Nephron progenitor cell (in vitro differentiated cells): ENCODE data around the gene PCNP.
A peak's percentile ranks its signal among the peaks of the same experiment; 100 is the strongest.

Source experiments
- DNase-seq: peaks from one replicate; pipeline ENCODE4 v3.0.0; 2021
- H3K27ac Mint-ChIP-seq: 2 replicates; pipeline ENCODE4 v1.8.0; 2021; ENCODE audit warnings: mild to moderate bottlenecking, moderate library complexity, mixed read lengths
- H3K27me3 Mint-ChIP-seq: 2 replicates; pipeline ENCODE4 v1.8.0; 2021; ENCODE audit warnings: mild to moderate bottlenecking, low read depth, mixed read lengths; ENCODE audit not compliant: poor library complexity
- H3K36me3 Mint-ChIP-seq: 2 replicates; pipeline ENCODE4 v1.8.0; 2021; ENCODE audit warnings: low read depth, mixed read lengths
- H3K4me1 Mint-ChIP-seq: 2 replicates; pipeline ENCODE4 v1.8.0; 2021; ENCODE audit warnings: mixed read lengths
- H3K4me3 Mint-ChIP-seq: 2 replicates; pipeline ENCODE4 v1.8.0; 2021; ENCODE audit warnings: mild to moderate bottlenecking, moderate library complexity, mixed read lengths
- H3K9me3 Mint-ChIP-seq: 2 replicates; pipeline ENCODE4 v1.8.0; 2021; ENCODE audit warnings: mild to moderate bottlenecking, moderate library complexity, mixed read lengths
- TF ChIP-seq, protein P1 (sequence below): fragments of 200-600 bp; sonication (generic); IDR thresholded peaks from 2 replicates; pipeline ENCODE4 v1.5.0; 2021; ENCODE audit warnings: antibody characterized with exemption

Gene PCNP, protein sequence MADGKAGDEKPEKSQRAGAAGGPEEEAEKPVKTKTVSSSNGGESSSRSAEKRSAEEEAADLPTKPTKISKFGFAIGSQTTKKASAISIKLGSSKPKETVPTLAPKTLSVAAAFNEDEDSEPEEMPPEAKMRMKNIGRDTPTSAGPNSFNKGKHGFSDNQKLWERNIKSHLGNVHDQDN

DNA sequence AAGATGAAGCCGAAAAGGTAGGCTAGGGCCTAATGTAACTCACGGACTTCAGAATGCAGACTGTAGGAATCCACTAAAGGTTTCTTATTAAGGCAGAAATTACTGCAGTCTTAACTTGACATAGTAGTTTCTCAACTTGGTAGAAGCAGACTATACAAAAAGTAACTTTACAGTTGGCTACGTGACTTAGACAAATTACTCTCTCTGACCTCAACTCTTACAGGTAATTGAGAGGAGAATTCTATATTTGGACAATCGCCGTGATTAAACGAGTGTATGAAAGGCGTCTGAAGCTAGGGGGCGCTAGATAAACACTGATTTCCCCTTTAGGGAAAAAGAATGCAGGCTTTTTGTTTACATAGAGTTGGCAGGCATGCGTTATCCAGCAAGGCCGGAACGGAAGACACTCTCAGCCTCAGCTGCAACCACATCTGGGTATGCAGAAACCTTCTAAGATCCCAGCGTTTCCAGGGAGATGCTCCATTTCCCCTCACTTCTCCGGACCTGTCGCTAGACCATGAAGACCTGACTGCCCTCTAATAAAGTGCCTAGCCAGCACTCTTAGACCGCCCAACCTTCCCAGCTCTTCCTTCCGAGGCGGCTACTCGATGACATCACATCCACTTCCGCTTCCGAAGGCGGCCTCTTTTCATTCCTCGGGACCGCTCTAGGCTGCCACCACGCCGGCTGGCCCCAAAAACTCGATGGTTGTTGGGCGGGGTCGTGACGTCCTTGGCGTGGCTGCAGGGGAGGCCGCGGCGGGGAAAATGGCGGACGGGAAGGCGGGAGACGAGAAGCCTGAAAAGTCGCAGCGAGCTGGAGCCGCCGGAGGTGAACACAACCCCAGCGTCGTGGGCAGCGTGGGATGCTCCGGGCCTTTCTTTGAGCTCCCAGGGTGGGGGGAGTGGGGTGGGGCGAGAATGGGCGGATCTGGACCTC lies at the start of gene PCNP:
PCNP (plus strand) TSS at position 732 of the 939 bp plus-strand sequence; CDS start at position 768, 36 bp downstream.
- Mint-ChIP-seq H3K9me3 (peaks cover 3% of the 10 kb centered on the region), H3K27me3 (peaks cover 2% of the 10 kb centered on the region), H3K36me3 (peaks cover 23% of the 10 kb centered on the region)

DNA sequence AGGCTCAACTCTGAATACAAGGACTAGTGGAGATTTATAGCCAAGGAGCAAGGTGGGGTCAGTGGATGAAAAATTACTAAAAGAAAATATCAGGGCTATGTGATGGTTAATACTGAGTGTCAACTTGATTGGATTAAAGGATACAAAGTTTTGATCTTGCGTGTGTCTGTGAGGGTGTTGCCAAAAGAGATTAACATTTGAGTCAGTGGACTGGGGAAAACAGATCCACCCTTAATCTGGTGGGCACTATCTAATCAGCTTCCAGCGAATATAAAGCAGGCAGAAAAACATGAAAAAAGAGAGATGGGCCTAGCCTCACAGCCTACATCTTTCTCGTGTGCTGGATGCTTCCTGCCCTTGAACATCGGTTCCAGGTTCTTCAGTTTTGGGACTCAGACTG lies 46.5 kb upstream of the PCNP start:
- Mint-ChIP-seq H3K27ac (no peak overlapping the region), H3K9me3 (peaks cover 4% of the 10 kb centered on the region), H3K4me1 (peaks cover 6% of the 10 kb centered on the region), H3K36me3 (no peaks in the 10 kb centered on the region), H3K4me3 (no peak overlapping the region), H3K27me3 (peaks cover 10% of the 10 kb centered on the region)
- TF ChIP-seq, protein P1, sequence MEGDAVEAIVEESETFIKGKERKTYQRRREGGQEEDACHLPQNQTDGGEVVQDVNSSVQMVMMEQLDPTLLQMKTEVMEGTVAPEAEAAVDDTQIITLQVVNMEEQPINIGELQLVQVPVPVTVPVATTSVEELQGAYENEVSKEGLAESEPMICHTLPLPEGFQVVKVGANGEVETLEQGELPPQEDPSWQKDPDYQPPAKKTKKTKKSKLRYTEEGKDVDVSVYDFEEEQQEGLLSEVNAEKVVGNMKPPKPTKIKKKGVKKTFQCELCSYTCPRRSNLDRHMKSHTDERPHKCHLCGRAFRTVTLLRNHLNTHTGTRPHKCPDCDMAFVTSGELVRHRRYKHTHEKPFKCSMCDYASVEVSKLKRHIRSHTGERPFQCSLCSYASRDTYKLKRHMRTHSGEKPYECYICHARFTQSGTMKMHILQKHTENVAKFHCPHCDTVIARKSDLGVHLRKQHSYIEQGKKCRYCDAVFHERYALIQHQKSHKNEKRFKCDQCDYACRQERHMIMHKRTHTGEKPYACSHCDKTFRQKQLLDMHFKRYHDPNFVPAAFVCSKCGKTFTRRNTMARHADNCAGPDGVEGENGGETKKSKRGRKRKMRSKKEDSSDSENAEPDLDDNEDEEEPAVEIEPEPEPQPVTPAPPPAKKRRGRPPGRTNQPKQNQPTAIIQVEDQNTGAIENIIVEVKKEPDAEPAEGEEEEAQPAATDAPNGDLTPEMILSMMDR = no peak
- no peak for DNase-seq

More for the DNA sequence above, at the start of gene PCNP:
- TF ChIP-seq, protein P1 = peak; percentile 89
- Mint-ChIP-seq H3K4me3 (peak within 1 kb of the TSS; percentile 93), H3K27ac (peak within 1 kb of the TSS; percentile 100), H3K4me1 (peaks cover 32% of the 10 kb centered on the region)
- DNase-seq = peak; percentile 99

DNA sequence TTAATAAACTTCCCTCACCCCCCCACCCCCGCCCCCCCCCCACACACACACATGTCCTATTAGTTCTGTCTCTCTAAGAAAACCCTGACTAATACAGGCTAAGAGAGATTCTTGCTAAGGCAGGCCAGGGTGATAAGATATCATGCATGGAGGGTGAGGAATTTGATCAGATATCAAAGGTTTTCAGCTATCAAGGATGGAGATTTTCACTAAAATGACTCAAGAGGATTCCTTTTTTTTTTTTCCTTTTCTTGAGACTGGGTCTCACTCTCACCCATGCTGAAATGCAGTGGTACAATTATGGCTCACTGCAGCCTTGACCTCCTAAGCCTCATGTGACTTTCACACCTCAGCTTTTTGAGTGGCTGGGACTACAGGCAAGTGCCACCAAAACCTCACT lies 46.1 kb upstream of the PCNP start:
- no peak overlapping the region for H3K4me3 Mint-ChIP-seq
- TF ChIP-seq, protein P1 = no peak
- H3K9me3 Mint-ChIP-seq = peaks cover 4% of the 10 kb centered on the region
- no peak overlapping the region for H3K27ac Mint-ChIP-seq
- DNase-seq = no peak
- H3K4me1 Mint-ChIP-seq = peaks cover 6% of the 10 kb centered on the region
- no peaks in the 10 kb centered on the region for H3K36me3 Mint-ChIP-seq
- peaks cover 10% of the 10 kb centered on the region for H3K27me3 Mint-ChIP-seq

DNA sequence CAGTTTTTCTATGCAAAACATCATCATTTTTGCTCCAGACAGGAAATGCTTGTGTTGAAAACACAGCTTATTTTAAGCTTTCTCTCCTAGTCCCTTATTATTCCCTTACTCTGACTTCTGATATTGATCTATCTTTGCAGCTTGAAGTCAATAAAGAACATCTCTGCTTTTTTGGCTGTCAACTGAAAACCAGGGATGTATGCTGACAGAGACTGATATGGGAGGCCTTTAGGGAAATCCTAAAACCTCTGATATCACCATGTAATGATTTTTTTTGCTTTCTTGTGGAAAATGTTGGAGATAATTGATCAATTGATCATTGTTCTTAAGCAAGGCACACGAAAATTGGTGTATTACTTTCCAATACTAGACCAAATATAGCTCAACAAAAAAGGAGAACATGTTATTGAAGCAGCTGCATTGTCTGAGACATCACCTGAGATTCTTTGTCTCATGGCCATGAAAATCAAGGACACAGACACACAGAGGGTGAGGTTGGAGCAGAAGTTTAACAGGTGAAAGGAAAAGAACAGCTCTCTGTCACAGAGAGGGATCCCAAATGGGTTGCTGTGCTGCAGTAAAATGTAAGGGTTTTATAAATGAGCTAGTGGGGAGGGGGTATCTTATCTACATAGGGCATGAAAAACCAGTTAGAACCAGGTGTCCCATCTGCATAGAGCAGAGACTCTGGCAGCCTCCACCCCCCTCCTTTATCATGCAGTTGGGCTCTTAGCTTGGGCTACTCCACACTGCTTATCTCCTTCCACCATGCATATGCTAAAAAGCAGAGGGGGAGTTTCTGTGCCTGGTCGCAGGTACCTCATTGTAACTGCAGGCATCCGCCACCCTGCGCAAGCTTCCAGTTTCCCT lies 43.9 kb upstream of the PCNP start:
- Mint-ChIP-seq H3K4me3 (no peak overlapping the region), H3K4me1 (peaks cover 6% of the 10 kb centered on the region), H3K27ac (no peak overlapping the region), H3K27me3 (peaks cover 10% of the 10 kb centered on the region), H3K9me3 (peaks cover 4% of the 10 kb centered on the region), H3K36me3 (no peaks in the 10 kb centered on the region)
- no peak for DNase-seq
- TF ChIP-seq, protein P1 = no peak

DNA sequence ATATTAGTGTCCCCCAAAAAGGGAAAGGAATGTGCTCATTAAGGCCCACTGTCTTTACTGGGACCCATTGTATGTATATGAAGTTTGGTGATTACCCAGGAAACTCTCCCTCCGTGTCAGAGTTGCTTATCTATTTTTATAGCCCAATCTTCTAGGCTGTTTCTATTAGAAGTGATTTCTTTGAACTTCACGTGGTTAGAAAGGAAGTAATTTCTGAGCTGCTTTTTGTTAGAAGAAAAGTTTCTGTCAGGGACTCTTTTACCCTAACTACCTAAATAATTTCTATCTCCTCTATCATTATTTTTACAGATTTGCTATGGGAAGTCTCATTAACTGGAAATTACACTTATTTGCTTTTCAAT lies 43.3 kb upstream of the PCNP start:
- no peak for DNase-seq
- H3K9me3 Mint-ChIP-seq = peaks cover 4% of the 10 kb centered on the region
- no peaks in the 10 kb centered on the region for H3K36me3 Mint-ChIP-seq
- H3K27me3 Mint-ChIP-seq = peaks cover 10% of the 10 kb centered on the region
- TF ChIP-seq, protein P1 = no peak
- H3K4me1 Mint-ChIP-seq = peaks cover 6% of the 10 kb centered on the region
- H3K4me3 Mint-ChIP-seq = no peak overlapping the region
- no peak overlapping the region for H3K27ac Mint-ChIP-seq
